Middle frontal gyrus (tissue), 1 donor: Measurements from ENCODE around the gene TCF7L2.

ENCODE experiments used
- DNase-seq: peaks from one replicate; pipeline ENCODE4 v3.0.0-alpha.2; 2015; ENCODE audit warnings: low spot score; ENCODE audit errors: extremely low spot score

TCF7L2 gene

GRCh38 chr10:112946649-112947048 is 3.4 kb upstream of the TCF7L2 start:
- DNase-seq: no peak

GRCh38 chr10:112948196-112948595 is 1.9 kb upstream of the TCF7L2 start:
- no peak for DNase-seq

GRCh38 chr10:112949143-112949823 is 764 bp upstream of the TCF7L2 start:
- no peak for DNase-seq

- DNase-seq: no peak
These were observed 789 bp downstream of the TCF7L2 start for GRCh38 chr10:112950714-112951358.

- no peak for DNase-seq
These were observed 1.6 kb downstream of the TCF7L2 start for GRCh38 chr10:112951359-112952281.

GRCh38 chr10:112952282-112953173 is 2.5 kb downstream of the TCF7L2 start:
- DNase-seq: no peak

GRCh38 chr10:112953174-112954159 is 3.4 kb downstream of the TCF7L2 start:
- DNase-seq: no peak

- no peak for DNase-seq
These were observed 5.0 kb downstream of the TCF7L2 start for GRCh38 chr10:112954974-112955581.

GRCh38 chr10:112955582-112956421 is 5.8 kb downstream of the TCF7L2 start:
- no peak for DNase-seq

GRCh38 chr10:112956631-112957350 is 6.7 kb downstream of the TCF7L2 start:
- no peak for DNase-seq

- no peak for DNase-seq
These were observed 7.6 kb downstream of the TCF7L2 start for GRCh38 chr10:112957640-112958092.

GRCh38 chr10:112958275-112958995 is 8.4 kb downstream of the TCF7L2 start:
- DNase-seq: no peak

- no peak for DNase-seq
These were observed 9.3 kb downstream of the TCF7L2 start for GRCh38 chr10:112959207-112959838.

GRCh38 chr10:112960151-112960681 is 10.2 kb downstream of the TCF7L2 start:
- no peak for DNase-seq

- no peak for DNase-seq
These were observed 11.6 kb downstream of the TCF7L2 start for GRCh38 chr10:112961609-112962008.

- no peak for DNase-seq
These were observed 12.3 kb downstream of the TCF7L2 start for GRCh38 chr10:112962343-112962742.
